Glutamatergic neuron (in vitro differentiated cells): ENCODE measurements around the gene CISD3. TPM values are rescaled to one million over a fixed set of nuclear protein-coding genes. Genes with fewer than 3 reads are reported as not detected.

Experiments used
- DNase-seq: peaks from one replicate; pipeline ENCODE4 v3.0.0; 2022
- H3K27ac Mint-ChIP-seq: one replicate; pipeline ENCODE4 v1.8.0; 2020; ENCODE audit warnings: mild to moderate bottlenecking, mixed read lengths, inconsistent platforms; ENCODE audit not compliant: unreplicated experiment
- H3K27me3 Mint-ChIP-seq: one replicate; pipeline ENCODE4 v1.8.0; 2020; ENCODE audit warnings: mild to moderate bottlenecking, moderate library complexity, mixed read lengths, inconsistent platforms; ENCODE audit not compliant: unreplicated experiment
- H3K36me3 Mint-ChIP-seq: one replicate; pipeline ENCODE4 v1.8.0; 2020; ENCODE audit warnings: mild to moderate bottlenecking, mixed read lengths, inconsistent platforms; ENCODE audit not compliant: unreplicated experiment
- H3K4me1 Mint-ChIP-seq: one replicate; pipeline ENCODE4 v1.8.0; 2020; ENCODE audit warnings: mild to moderate bottlenecking, low read depth, mixed read lengths, inconsistent platforms; ENCODE audit not compliant: unreplicated experiment
- H3K4me3 Mint-ChIP-seq: one replicate; pipeline ENCODE4 v1.8.0; 2020; ENCODE audit warnings: mild to moderate bottlenecking, mixed read lengths, inconsistent platforms; ENCODE audit not compliant: unreplicated experiment
- H3K9me3 Mint-ChIP-seq: one replicate; pipeline ENCODE4 v1.8.0; 2020; ENCODE audit warnings: mild to moderate bottlenecking, moderate library complexity, mixed read lengths, inconsistent platforms; ENCODE audit not compliant: unreplicated experiment
- CTCF ChIP-seq: fragments of 200-600 bp; sonication (generic); IDR thresholded peaks from one replicate; pipeline ENCODE4 v1.5.0; 2021; ENCODE audit not compliant: partially characterized antibody, unreplicated experiment
- total RNA-seq: library from RNA; stranded (reverse); fragmentation: NEBNext Ultra II Directional; extraction: Animal tissue kit (Norgen Biotek cat#: 25700); gene quantifications from one replicate; pipeline ENCODE4 v1.2.1, GENCODE V29; 2021; ENCODE audit not compliant: unreplicated experiment

CISD3 gene
- total RNA-seq, 1 donor from 2014 or later, result 3.2 TPM

- H3K4me3 Mint-ChIP-seq, result peak overlapping the region; percentile 81
- no peak for TF ChIP-seq CTCF
- H3K36me3 Mint-ChIP-seq, result no peaks in the 10 kb centered on the region
- H3K9me3 Mint-ChIP-seq, result peaks cover 10% of the 10 kb centered on the region
- peaks cover 36% of the 10 kb centered on the region for H3K27me3 Mint-ChIP-seq
- no peak for DNase-seq
- H3K27ac Mint-ChIP-seq, result no peak overlapping the region
- H3K4me1 Mint-ChIP-seq, result peaks cover 10% of the 10 kb centered on the region
Measured at GRCh38 chr17:38701504-38702165, 28.5 kb upstream of the CISD3 start.

- DNase-seq, result peak; percentile 82
- Mint-ChIP-seq H3K27ac (no peak overlapping the region), H3K4me1 (peaks cover 11% of the 10 kb centered on the region), H3K36me3 (no peaks in the 10 kb centered on the region), H3K4me3 (peak overlapping the region; percentile 82), H3K27me3 (peaks cover 33% of the 10 kb centered on the region), H3K9me3 (peaks cover 14% of the 10 kb centered on the region)
- no peak for TF ChIP-seq CTCF
Measured at GRCh38 chr17:38702166-38702915, 27.8 kb upstream of the CISD3 start.

- Mint-ChIP-seq H3K27me3 (peaks cover 33% of the 10 kb centered on the region), H3K36me3 (no peaks in the 10 kb centered on the region), H3K27ac (no peak overlapping the region), H3K4me1 (peaks cover 11% of the 10 kb centered on the region), H3K9me3 (peaks cover 16% of the 10 kb centered on the region), H3K4me3 (peak overlapping the region; percentile 82)
- TF ChIP-seq CTCF, result no peak
- no peak for DNase-seq
Measured at GRCh38 chr17:38702916-38703741, 27.0 kb upstream of the CISD3 start.

GRCh38 chr17:38703742-38704605 lies 26.2 kb upstream of the CISD3 start:
- H3K4me1 Mint-ChIP-seq, result peaks cover 11% of the 10 kb centered on the region
- no peak overlapping the region for H3K27ac Mint-ChIP-seq
- peak; percentile 49 for DNase-seq
- no peak for TF ChIP-seq CTCF
- peaks cover 30% of the 10 kb centered on the region for H3K27me3 Mint-ChIP-seq
- no peaks in the 10 kb centered on the region for H3K36me3 Mint-ChIP-seq
- peaks cover 16% of the 10 kb centered on the region for H3K9me3 Mint-ChIP-seq
- peak overlapping the region; percentile 86 for H3K4me3 Mint-ChIP-seq
